RWPE1 (cell line): ENCODE results near the gene BRDT.

ENCODE experiments used
- CTCF ChIA-PET: fragments of 350-600 bp; sonication (Branson Sonifier 250); formaldehyde crosslinking; extraction: SDS; loops from one replicate; lab custom pipeline; 2021; lab: Yijun Ruan, JAX
- POLR2A ChIA-PET: fragments of 400-600 bp; formaldehyde crosslinking; extraction: SDS; loops from one replicate; lab custom pipeline; 2020; ENCODE audit warnings: antibody characterized with exemption; ENCODE audit not compliant: low non-redundant PET; lab: Yijun Ruan, JAX
- DNase-seq: peaks from one replicate; pipeline ENCODE4 v3.0.0; 2012; ENCODE audit warnings: low spot score
- H3K27ac ChIP-seq: fragments of 450-650 bp; 2 replicates; pipeline ENCODE4 v1.5.1; 2017
- TF ChIP-seq, protein P1 (sequence below): fragments of 450-650 bp; conservative IDR thresholded peaks from 2 replicates; pipeline ENCODE4 v1.5.1; 2017; ENCODE audit warnings: low read depth, mild to moderate bottlenecking

Gene BRDT

DNA sequence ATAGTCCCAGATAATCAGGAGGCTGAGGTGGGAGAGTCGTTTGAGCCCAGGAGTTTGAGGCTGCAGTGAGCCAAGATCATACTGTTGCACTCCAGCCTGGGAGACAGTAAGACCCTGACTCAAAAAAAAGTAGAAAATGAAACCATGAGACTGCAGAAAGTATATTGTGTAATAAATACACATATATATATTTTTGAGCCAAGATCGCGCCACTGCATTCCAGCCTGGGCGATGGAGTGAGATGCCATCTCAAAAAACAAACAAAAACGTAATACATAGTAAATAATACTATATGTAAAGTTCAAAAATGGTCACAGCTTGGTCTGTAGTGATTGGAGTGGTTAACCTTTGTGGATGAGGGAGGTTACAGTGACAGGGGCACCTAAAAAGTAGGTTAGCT, 9.7 kb downstream of the BRDT start:
- ChIA-PET CTCF (no interaction called here), POLR2A (no interaction called here)
- TF ChIP-seq, protein P1, sequence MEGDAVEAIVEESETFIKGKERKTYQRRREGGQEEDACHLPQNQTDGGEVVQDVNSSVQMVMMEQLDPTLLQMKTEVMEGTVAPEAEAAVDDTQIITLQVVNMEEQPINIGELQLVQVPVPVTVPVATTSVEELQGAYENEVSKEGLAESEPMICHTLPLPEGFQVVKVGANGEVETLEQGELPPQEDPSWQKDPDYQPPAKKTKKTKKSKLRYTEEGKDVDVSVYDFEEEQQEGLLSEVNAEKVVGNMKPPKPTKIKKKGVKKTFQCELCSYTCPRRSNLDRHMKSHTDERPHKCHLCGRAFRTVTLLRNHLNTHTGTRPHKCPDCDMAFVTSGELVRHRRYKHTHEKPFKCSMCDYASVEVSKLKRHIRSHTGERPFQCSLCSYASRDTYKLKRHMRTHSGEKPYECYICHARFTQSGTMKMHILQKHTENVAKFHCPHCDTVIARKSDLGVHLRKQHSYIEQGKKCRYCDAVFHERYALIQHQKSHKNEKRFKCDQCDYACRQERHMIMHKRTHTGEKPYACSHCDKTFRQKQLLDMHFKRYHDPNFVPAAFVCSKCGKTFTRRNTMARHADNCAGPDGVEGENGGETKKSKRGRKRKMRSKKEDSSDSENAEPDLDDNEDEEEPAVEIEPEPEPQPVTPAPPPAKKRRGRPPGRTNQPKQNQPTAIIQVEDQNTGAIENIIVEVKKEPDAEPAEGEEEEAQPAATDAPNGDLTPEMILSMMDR, result no peak
- DNase-seq, result no peak
- H3K27ac ChIP-seq, result no peak overlapping the region

DNA sequence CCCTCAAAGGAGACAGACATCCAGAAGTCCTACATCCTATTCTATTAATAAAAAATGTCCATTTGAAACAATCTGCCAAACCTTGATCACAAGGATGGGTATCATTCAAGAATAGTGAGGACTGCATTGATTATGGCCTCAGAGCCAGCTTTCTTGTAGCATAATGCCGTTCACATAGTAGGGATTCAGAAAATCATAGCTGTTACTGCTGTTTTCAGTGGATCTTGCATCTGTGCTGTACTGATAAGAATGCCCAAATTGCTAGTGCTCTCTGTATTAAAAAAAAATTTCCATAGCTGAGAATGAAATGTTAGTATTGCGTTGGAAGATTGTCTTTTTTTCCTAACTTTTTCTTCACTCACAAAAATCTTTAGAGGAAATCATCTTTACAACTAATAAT, 19.1 kb downstream of the BRDT start:
- H3K27ac ChIP-seq, result no peak overlapping the region
- TF ChIP-seq, protein P1, result no peak
- ChIA-PET CTCF (interaction anchor here (0.6 kb wide), 1 partner anchor 1530 kb away, joined by 3 read pairs; no protein-coding TSS in a partner anchor), POLR2A (no interaction called here)
- DNase-seq, result no peak

DNA sequence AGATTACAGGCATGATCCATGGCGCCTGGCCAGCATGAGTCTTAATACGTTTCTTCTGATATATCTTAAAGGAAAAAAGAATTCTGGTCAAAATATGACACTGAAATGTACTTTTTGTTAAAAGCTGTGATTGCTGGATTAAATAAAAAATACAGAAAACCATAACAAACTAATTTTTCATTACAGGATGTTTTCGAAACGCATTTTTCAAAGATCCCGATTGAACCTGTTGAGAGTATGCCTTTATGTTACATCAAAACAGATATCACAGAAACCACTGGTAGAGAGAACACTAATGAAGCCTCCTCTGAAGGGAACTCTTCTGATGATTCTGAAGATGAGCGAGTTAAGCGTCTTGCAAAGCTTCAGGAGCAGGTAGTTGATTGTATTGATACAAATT, 30.2 kb downstream of the BRDT start:
- POLR2A ChIA-PET, result no interaction called here
- DNase-seq, result no peak
- TF ChIP-seq, protein P1, result no peak
- no peak overlapping the region for H3K27ac ChIP-seq
- CTCF ChIA-PET, result interaction anchor here (0.8 kb wide), 1 partner anchor 279 kb away, joined by 3 read pairs; no protein-coding TSS in a partner anchor

DNA sequence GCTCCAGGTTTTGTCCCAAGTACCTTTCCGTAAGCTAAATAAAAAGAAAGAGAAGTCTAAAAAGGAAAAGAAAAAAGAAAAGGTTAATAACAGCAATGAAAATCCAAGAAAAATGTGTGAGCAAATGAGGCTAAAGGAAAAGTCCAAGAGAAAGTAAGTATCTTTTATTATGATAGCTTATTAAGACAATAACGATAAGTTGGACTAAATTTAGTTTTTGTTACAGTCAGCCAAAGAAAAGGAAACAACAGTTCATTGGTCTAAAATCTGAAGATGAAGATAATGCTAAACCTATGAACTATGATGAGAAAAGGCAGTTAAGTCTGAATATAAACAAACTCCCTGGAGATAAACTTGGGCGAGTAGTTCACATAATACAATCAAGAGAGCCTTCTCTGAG, 31.5 kb downstream of the BRDT start:
- DNase-seq, result no peak
- ChIA-PET POLR2A (no interaction called here), CTCF (interaction anchor here (0.7 kb wide), 1 partner anchor 330 kb away, joined by 4 read pairs; no protein-coding TSS in a partner anchor)
- TF ChIP-seq, protein P1, result no peak
- H3K27ac ChIP-seq, result no peak overlapping the region

DNA sequence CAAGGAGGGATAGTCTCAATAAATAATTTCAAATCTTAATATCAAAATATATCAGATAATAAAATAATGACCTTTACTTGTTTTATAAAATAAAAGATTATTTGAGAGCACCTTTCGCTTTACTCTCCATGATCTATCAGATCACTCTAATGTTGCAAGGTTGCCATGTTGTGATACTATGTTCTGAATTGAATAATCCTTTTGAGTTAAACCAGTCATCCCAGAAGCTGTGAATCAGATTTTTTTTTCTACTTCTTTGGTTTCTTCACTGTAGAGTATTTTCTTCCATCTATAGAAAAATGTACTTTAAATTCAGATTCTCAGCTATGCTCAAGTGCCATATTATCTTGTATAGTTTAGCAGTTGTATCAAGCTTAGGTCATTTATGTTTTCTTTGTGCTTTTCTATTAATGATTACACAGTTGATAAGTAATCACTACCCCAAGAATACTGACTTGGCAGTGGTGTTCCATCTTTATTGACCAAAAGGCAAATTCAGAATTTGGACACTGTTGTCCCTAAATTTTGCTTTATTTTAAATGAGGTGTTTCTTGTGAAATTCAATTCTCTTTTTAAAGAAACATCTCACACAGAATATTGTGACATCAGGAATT, 32.9 kb downstream of the BRDT start:
- TF ChIP-seq, protein P1, result no peak
- ChIA-PET CTCF (no interaction called here), POLR2A (no interaction called here)

DNA sequence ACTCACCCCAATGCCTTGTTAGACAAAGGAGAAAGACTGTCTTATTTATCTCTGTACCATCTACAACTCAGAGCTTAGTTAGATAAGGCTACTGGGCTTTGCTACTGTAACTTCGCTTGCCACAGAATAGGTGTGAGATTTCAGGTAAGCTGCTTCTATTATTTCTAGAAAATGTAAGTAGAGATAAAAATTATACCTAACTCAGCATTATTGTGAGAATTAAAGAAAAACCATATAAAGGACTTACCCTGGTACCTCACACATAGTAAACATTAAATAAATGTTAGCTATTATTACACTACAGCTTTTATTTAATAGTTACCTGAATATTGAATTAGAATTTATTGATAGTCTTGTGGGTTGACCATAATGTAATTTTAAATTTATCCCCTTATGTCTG, 44.1 kb downstream of the BRDT start:
- TF ChIP-seq, protein P1, result no peak

More for the DNA sequence above, 32.9 kb downstream of the BRDT start:
- no peak for DNase-seq
- no peak overlapping the region for H3K27ac ChIP-seq

More for the DNA sequence above, 44.1 kb downstream of the BRDT start:
- DNase-seq, result no peak
- POLR2A ChIA-PET, result no interaction called here
- CTCF ChIA-PET, result interaction anchor here (0.6 to 1.0 kb wide), 2 partner anchors 51 to 254 kb away, joined by 3 to 5 read pairs; no protein-coding TSS in a partner anchor
- no peak overlapping the region for H3K27ac ChIP-seq
